ENCODE measurements around the gene SSX2IP. TPM values are rescaled to one million over a fixed set of nuclear protein-coding genes. Genes with fewer than 3 reads are reported as not detected.
A peak's percentile ranks its signal among the peaks of the same experiment; 100 is the strongest.

The SSX2IP gene
- total RNA-seq, 1 donor from 2014 or later: 1.3 TPM

DNA sequence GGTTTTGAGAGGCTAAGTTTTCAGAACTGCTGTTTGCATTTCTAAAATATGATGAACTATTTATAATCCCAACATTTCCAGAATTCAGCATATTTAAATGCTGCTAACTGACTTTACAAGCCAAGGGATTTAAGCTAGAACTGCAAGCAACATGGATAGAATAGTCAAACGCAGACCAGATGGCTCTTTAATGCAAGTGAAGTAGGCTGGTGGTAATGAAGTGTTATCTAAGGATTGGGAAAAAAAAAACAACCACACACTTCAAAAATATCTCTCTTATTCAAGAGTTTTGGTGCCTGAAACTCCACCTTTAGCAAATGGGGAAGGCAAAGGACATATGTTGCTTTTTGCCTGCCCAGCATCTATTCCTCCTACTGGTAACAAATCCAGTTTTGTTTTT lies 20.9 kb upstream of the SSX2IP start:
- no peak for DNase-seq (ENCODE audit: low read depth in 2 of 2)

DNA sequence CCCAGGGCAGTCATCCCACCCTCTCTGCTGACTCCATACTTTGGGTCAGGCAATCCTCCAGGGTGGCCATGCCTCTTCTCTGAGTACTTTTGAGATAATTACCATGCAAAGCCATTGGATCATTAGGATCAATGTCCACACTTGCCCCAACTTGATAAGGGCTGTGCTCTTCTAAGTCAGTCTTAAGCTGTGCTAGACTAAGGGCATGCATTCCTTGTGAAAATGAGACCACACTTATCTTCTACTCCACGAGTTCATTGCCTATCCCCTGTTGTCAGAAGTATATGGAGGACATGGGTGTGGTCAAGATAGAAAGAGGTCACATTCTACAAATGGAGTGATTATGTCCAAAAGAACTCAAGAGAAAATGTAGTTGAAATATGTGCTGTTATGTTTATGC lies 18.9 kb upstream of the SSX2IP start:
- no peak for DNase-seq (ENCODE audit: low read depth in 2 of 2)

DNA sequence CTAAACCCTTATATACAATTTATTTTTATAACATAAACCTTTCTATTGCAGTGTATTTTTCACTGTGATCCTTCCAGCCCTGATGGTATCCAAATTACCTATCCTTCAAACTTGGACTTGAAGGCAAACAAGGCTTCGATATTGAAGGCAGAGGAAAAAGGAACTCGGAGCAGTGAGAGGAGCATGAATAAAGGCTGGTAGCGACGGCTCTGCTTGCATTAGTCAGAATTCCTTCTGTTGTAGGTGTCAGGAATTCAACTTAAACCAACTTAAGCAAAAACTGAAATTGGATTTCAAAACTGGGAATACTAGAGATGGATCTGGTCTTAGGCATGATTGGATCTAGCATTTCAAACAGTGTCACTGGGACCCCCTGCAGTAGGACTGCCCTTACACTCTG lies 17.8 kb upstream of the SSX2IP start:
- DNase-seq (ENCODE audit: low read depth in 2 of 2): no peak

DNA sequence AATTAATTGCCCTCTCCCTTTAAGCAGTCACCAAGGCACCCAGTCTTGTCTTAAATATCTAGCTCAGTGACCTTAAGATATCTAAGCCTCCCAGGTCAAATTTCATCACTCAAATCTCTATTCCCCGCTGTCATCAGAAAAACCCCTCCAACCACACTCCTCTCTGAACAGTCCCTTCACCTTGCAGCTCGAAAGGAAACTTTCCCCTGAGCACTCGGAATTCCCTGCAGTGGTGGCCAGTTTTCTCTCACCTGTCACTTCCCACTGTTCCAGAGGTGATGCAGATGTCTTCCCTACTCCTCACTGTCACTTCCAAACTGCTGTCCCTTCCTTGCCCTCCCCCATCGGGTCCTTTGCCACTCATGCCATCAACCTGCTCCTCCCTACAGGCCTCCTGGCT lies 15.3 kb upstream of the SSX2IP start:
- no peak for DNase-seq (ENCODE audit: low read depth in 2 of 2)

DNA sequence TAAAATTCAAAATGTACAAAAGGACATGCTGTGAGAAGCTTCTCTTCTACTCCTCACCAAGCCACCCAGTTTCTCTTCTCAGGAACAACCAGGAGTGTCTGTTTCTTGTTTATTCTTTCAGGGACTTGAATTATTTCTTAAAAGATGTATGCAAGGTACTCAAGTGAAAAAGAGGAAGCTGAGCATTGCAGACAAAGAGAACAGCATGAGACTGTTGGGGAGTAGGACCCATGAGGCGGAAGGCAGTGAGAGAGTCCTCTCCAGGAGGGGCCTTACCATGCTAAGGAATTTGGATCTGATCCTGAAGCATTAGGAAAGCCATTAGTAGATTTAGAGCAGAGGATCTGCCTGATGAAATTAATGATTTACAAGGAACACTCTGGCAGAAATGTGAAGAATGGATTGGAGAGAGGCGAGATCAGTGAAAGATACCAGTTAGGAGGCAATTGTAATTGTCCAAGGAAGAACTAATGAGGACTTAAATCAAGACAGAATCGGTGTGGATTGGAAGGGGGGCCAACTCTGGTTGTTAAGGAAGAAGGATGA lies 14.7 kb upstream of the SSX2IP start:
- DNase-seq (ENCODE audit: low read depth in 2 of 2): no peak

DNA sequence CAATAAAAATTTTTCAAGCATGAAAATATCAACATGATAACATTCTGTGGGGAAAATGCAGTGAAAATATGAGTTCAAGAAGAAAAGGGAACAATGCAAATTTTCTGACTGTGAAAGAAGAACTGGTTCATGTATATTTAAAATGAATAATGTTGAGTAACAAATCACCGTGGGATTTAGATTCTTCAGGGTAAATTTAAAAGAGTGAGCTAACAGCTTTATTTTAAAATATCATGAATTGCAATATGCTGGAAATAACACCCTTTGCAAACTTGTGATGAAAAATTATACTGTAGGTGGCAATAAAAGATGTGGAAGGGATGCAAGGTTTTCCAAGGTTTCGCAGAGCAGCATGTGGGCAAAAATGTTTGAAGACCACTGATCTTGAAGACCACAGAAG lies 13.2 kb upstream of the SSX2IP start:
- no peak for DNase-seq (ENCODE audit: low read depth in 2 of 2)

DNA sequence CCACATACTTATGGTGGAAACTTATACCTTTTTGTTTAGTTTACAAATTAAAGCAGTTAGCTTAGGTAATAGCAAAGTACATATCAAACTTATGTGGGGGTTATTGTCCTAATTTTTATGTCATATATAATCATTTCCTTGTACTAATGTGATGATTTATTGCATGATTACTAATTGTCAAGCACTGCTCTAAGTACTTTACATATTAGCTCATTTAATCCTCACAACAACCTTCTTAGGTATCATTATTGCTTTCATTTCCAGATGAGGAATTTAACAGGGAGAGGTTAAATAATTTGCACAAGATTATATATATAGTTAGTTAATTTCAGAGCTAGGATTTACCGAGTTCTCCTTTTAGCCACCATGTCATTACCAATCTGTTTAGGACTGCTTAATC lies 11.9 kb upstream of the SSX2IP start:
- DNase-seq (ENCODE audit: low read depth in 2 of 2): no peak

DNA sequence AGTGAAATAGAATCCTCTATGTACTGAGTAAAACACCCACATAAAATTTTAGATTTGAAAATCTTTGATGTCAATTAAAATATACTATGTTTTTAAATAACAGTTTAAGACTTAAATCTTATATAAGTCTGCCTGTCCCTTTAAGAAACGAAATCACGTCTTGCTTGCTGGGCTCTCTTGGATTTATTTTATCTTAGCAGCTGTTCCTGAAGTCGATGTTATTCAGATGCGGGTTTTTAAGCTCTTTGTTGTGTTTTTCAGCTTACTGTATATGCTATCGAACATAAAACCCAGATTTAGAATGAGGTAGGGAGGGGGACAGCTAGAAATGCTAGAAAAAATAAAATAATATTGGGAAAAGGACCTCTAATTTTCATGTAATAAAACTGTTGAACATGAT lies 11.1 kb upstream of the SSX2IP start:
- DNase-seq (ENCODE audit: low read depth in 2 of 2): no peak

DNA sequence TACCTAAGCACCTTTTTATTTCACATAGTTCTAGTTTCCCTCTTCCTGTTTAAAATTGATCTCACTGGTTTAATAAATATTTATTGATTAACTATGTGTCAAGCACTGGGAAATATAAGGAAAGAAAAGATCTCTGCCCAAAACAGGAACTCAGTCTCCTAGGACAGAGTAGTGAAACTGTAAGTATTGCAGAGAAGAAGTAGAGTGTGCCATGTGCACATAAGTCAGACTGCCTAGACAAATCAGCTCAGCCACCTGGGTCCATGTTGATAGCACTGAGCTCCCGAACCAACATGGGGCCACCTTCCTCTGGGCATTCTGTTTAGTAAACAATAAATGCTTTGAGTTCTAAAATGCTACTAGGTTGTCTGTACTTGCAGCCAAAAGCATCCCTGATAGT lies 9.8 kb upstream of the SSX2IP start:
- no peak for DNase-seq (ENCODE audit: low read depth in 2 of 2)

DNA sequence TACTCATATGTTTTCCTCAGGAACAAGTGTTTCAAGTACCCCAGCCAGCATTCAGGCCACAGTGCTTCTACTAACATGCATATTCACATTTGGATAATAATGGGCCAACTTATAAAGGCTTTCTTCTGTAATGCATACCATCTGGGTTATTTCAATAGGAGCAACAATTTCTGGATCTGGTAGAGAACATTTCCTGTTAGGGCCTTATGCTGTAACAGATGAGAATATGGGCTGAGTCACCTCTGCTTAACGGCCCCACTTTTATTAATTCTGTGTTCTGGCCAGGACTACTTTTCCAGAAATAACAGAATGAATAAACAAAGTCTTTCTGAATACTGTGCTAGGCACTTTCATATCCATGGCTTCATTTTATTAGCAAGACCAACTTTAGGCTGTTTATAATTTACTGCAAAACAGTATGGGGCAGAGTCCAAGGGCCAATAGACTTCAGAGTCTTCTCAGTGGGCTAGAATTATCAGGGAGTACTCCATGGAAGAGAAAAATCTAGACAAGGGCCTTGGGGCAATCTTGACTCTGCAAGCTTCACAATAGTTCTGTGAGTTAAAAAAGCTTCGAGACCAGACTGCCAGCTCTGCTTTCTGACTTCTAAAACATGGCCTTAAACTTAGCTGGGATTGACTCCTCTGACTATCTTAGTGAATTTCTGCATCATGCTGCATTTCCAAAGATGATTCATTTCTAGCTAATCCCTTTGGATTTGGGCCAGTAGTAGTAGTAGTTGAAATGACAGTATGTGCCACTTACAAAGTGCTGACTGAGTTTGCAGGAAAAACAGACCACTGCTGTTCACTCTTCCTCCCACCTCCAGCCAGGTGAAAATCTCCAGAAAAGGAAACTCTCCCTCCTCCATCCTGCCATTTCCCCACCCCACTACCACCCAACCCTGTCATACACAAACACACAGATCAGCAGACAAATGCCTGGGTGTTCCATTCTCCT lies 8.2 kb upstream of the SSX2IP start:
- DNase-seq (ENCODE audit: low read depth in 2 of 2): peak; percentile 6 to 72

DNA sequence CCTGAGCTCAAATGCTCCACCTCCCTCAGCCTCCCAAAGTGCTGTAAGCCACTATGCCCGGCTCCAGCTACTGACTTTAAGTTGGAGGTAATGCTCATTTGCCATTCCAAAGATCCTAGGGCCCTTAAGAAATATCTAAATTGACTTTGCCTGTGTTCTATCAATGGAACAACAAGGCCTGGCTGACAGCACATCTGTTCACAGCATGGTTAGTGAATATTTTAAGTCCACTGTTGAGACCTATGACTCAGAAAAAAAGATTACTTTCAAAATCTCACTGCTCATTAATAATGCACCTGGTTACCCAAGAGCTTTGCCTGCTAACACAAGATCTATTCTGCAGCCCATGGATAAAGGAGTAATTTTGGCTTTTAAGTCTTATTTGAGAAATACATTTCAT lies 3.5 kb upstream of the SSX2IP start:
- DNase-seq (ENCODE audit: low read depth in 2 of 2): no peak

DNA sequence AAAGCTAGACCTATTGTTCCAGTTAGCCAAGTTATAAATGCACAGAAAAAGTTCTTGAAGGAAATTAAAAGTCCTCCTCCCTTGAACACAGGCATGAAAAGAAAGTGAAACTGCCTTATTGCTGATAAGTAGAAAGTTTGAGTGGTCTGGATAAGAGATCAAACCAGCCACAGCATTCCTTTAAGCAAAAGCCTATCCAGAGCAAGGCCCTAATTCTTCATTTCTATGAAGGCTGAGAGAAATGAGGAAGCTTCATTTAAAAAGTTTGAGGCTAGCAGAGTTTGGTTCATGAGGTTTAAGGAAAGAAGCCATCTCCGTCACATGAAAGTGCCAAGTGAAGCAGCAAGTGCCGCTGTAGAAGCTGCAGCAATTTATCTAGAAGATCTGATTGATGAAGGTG lies 2.7 kb upstream of the SSX2IP start:
- DNase-seq (ENCODE audit: low read depth in 2 of 2): no peak

DNA sequence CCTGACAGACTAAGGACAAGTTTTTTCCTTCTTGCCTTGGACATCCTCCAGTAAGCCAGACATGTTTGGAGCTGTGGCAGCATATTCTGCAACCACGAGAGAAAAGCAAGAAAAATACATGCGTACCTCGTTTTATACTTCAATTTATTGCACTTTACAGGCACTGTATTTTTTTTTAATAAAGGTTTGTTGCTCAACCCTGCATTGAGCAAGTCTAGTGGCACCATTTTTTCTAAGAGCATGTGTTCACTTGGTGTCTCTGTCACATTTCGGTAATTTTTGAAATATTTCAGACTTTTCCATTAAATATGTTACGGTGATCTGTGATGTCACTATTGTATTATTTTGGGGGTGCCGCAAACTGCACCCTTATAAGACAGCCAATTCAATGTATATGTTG lies 2.1 kb upstream of the SSX2IP start:
- DNase-seq (ENCODE audit: low read depth in 2 of 2): no peak

DNA sequence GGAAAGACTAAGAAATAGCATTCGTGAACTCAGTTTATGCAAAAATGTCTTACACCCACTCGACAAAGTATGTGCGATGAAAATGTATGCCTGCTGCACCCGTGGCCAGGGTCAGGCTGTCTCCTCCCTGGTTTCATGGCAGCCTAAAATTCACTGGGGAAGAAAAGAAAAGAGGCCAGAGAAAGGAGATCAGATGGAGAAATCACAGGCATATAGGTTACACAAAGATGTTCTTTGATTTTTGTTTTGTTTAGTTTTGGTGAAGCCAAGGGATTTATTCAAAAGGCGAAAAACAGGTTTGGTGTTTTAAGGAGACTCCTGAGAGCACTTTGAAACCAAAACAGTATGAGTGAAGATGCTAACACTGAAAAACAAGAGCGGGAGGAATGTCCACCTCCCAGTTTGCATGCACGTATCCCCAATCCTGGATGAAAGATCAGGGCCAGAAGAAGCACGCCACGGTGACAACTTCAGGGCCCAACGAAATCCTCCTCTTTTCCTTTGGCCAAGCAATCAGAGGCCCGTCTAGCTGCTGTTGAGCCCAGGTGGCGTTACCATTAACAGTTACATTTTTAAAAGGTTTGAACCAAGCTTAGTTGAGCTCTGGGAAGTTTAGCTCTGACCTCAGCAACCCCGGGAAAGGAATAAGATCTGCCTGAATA lies 992 bp upstream of the SSX2IP start:
- DNase-seq (ENCODE audit: low read depth in 2 of 2): no peak

DNA sequence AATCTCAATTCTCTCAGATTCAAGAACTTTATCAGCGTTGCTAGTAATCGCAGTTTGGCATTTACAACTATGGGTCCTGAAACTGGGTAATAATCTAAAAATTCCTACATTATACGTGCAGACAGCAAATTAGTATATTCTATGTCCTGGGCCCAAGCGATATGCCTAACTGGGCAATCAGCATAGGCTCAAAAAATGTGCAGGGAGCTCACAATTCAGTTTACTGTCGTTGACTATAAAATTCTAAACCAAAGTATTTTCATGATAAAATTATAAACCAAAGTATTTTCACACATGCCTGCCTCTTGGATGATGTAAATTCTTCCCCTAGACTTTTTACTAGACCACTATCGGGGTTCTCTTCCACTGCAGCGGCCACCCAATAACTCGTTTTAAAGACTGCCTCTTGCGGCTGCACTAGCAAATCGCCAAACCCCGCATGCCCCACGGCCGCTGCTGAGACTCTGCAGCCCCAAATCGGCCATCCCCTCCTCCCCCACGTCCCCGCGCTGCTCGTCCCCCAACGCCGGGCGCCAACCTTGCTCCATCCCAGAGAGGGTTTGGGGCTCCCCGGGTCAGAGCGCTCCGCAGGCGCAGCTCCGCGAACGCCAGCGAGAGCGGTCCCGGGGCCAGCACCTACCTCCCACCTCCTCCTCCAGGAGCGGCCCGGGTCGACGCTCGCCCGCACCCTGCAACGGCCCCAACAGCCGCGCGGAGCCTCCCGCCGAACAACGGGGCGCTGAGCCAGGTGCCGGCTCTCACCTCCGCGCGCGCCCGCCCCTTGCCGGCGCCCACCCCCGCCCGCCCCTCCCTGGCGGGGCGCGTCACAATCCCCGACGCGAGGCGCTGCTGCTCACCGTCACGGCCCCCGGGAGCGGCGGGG lies 506 bp downstream of the SSX2IP start:
- peak in 1 of 2 donors; percentile 31 for DNase-seq (ENCODE audit: low read depth in 2 of 2)

DNA sequence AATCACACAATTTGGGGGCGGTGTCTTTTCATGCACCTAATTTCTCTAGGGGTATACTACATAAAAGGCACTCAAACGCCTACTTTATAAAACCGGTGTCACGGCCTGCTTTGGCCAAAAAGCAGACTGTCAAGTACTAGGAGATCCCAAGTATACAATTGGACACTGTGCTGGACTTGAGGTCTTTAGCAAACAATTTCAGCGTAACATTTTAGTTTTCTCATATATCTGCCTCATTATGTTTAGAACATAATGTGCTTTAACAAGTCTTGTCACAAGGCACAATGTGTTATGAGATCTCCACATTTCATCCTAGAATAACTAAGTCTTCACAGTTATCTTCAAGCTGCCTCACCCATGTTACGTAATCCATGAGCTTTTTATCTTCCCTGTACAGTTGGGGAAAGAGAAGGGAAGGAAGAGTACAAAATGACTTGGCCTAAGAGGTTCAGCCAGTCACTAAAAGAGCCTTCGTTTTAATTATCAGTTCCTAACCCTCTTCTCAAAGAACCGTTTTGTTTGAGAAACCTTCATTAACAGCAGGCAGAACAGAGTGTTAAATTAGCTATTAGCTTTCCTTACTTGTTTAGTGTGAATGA lies 1.7 kb downstream of the SSX2IP start:
- DNase-seq (ENCODE audit: low read depth in 2 of 2): no peak

DNA sequence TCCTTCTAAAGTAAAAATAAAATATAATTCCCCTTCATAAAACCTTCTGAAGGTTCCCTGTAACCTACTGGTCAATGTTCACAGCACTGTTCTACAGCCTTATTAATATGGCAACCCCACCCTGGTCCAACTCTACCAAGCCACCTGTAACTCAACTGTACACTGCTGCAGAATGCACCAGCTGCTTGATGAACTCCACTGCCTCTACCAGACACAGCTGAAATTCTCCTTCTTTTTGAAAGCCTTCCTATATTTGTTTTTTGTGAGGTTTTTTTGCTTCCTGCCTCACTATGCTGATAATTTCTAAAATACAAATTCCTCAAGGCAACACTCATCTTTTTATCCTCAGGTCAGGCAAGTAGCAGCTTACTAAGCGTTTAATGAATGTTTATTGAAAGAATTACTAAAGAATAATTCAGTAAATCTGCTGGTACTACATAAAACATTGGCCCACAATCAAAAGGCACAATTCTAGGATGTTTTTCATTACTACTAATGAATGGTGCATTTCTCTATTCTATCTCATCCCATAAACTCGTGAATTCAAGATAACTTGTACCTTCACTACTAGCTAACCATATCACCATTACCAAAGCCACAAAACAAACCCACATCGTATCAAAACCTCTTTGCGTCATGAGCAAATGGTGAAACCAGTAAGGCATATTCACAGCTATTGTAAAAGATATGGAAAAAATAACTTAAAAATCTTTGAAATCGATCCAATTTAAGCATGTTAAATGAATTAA lies 2.4 kb downstream of the SSX2IP start:
- DNase-seq (ENCODE audit: low read depth in 2 of 2): no peak

DNA sequence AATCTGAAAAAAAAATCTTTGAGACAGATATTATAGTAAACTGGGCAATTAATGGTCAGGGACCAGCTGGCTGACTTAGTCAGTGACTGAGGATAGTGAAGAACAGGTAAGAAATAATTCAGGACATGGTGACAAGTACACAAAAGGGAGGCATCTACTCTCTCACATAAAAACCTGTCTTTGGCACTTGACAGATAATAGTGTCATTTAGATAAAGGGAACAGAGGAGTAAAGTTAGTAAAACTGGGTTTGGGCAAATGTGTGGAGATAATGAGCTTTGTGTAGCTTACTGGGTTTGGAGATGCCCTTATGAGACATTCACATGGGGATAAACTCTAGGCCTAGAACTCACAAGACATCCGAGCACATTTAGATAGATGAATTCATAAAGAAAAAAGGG lies 4.0 kb downstream of the SSX2IP start:
- no peak for DNase-seq (ENCODE audit: low read depth in 2 of 2)

DNA sequence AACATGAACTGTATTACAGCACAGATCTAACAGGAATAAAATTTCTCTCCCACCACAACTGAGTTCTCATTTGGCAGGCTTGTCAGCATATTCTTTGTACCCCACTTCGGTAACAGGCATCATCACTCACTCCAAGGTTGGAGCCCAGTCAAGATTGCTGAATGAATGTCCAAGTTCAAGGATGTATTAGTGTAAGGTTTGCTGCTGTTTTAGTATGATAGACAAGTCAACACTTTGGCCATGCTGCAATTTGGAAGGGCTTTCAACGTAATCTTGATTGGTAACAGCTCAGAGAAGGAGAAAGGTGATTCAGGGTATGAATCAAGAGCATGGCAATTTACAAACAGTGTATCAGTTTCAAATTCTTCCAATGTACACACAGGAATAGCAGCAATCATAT lies 6.8 kb downstream of the SSX2IP start:
- DNase-seq (ENCODE audit: low read depth in 2 of 2): no peak

DNA sequence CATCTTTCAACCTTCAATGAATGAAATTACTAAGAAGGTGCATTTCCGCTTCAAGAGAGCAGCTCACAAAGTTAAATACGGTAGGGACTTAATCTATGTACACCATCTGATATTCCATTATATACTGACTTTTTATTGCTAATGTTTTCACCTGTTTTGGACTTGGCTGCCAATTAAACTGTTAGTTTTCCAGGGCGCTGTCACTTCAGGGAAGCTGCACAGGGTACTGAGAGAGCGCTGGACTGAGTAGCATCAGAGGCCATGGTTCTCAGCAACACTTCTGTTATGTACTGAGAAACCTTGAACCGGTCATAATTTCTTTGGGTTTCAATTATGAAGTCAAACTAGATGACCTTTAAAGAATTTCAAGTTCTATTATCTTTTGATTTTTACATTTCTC lies 8.2 kb downstream of the SSX2IP start:
- DNase-seq (ENCODE audit: low read depth in 2 of 2): no peak
